Activated CD4-positive, alpha-beta T cell treated with anti-CD3 and anti-CD28 coated beads, Interleukin-2, amount 50 U/mL, for 16 hours (primary cell): ENCODE results near the gene ALPK3.

Experiments used
- DNase-seq: peaks from one replicate; pipeline ENCODE4 v3.0.0-alpha.2; 2020

Gene ALPK3

GRCh38 chr15:84824260-84825007, 7.3 kb downstream of the ALPK3 start:
- DNase-seq: no peak

GRCh38 chr15:84826369-84826823, 9.2 kb downstream of the ALPK3 start:
- DNase-seq: no peak

GRCh38 chr15:84827246-84827645, 10.1 kb downstream of the ALPK3 start:
- DNase-seq: no peak

GRCh38 chr15:84828086-84828908, 11.1 kb downstream of the ALPK3 start:
- DNase-seq: no peak

GRCh38 chr15:84829428-84829827, 12.3 kb downstream of the ALPK3 start:
- DNase-seq: no peak

GRCh38 chr15:84830036-84830435, 12.9 kb downstream of the ALPK3 start:
- DNase-seq: no peak

GRCh38 chr15:84831028-84831427, 13.9 kb downstream of the ALPK3 start:
- DNase-seq: no peak

- no peak for DNase-seq
These were observed 14.5 kb downstream of the ALPK3 start for GRCh38 chr15:84831613-84832012.

- DNase-seq: no peak
These were observed 15.4 kb downstream of the ALPK3 start for GRCh38 chr15:84832448-84833040.

- no peak for DNase-seq
These were observed 16.5 kb downstream of the ALPK3 start for GRCh38 chr15:84833447-84834228.

- DNase-seq: no peak
These were observed 17.2 kb downstream of the ALPK3 start for GRCh38 chr15:84834229-84834955.

- DNase-seq: no peak
These were observed 17.8 kb downstream of the ALPK3 start for GRCh38 chr15:84834969-84835368.

GRCh38 chr15:84835661-84836337, 18.6 kb downstream of the ALPK3 start:
- no peak for DNase-seq

GRCh38 chr15:84836844-84837243, 19.7 kb downstream of the ALPK3 start:
- no peak for DNase-seq

GRCh38 chr15:84839714-84840113, 22.6 kb downstream of the ALPK3 start:
- DNase-seq: no peak

- no peak for DNase-seq
These were observed 23.1 kb downstream of the ALPK3 start for GRCh38 chr15:84840255-84840654.

GRCh38 chr15:84840741-84841429, 23.7 kb downstream of the ALPK3 start:
- no peak for DNase-seq

- DNase-seq: no peak
These were observed 25.6 kb downstream of the ALPK3 start for GRCh38 chr15:84842781-84843180.

GRCh38 chr15:84844964-84845363, 27.8 kb downstream of the ALPK3 start:
- DNase-seq: no peak

GRCh38 chr15:84845631-84846030, 28.5 kb downstream of the ALPK3 start:
- peak; percentile 39 for DNase-seq

- no peak for DNase-seq
These were observed 29.1 kb downstream of the ALPK3 start for GRCh38 chr15:84846269-84846668.
